Measurements from ENCODE around the gene NOTUM. TPM values are rescaled to one million over a fixed set of nuclear protein-coding genes. Genes with fewer than 3 reads are reported as not detected.

NOTUM gene
- total RNA-seq, 4 donors from 2014 or later: 1.1 to 11.5 (median 1.5) TPM

GRCh38 chr17:81935709-81936084 lies 25.3 kb downstream of the NOTUM start:
- Histone ChIP-seq H3K27ac (no peak overlapping the region), H3K4me1 (peaks cover 32% of the 10 kb centered on the region), H3K27me3 (no peaks in the 10 kb centered on the region), H3K9me3 (no peaks in the 10 kb centered on the region), H3K4me3 (no peak overlapping the region), H3K36me3 (no peaks in the 10 kb centered on the region)
- TF ChIP-seq POLR2AphosphoS5 (IDR thresholded peaks at IDR 0.05) (no peak), POLR2A (IDR thresholded peaks at IDR 0.05) (no peak), EP300 (IDR thresholded peaks at IDR 0.05) (no peak)
- TF ChIP-seq, protein P1, sequence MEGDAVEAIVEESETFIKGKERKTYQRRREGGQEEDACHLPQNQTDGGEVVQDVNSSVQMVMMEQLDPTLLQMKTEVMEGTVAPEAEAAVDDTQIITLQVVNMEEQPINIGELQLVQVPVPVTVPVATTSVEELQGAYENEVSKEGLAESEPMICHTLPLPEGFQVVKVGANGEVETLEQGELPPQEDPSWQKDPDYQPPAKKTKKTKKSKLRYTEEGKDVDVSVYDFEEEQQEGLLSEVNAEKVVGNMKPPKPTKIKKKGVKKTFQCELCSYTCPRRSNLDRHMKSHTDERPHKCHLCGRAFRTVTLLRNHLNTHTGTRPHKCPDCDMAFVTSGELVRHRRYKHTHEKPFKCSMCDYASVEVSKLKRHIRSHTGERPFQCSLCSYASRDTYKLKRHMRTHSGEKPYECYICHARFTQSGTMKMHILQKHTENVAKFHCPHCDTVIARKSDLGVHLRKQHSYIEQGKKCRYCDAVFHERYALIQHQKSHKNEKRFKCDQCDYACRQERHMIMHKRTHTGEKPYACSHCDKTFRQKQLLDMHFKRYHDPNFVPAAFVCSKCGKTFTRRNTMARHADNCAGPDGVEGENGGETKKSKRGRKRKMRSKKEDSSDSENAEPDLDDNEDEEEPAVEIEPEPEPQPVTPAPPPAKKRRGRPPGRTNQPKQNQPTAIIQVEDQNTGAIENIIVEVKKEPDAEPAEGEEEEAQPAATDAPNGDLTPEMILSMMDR (IDR thresholded peaks at IDR 0.05): no peak
- WGBS: 81% methylated on average over 6 of the region's 6 CpGs
- no peak for DNase-seq (ENCODE audit: low spot score in 2 of 2)

GRCh38 chr17:81934850-81935708 lies 25.9 kb downstream of the NOTUM start:
- no peaks in the 10 kb centered on the region for H3K9me3 ChIP-seq
- H3K4me1 ChIP-seq: peaks cover 29% of the 10 kb centered on the region
- WGBS: 95% methylated on average over 24 of the region's 38 CpGs
- TF ChIP-seq POLR2A (IDR thresholded peaks at IDR 0.05) (no peak), EP300 (IDR thresholded peaks at IDR 0.05) (no peak), POLR2AphosphoS5 (IDR thresholded peaks at IDR 0.05) (no peak)
- TF ChIP-seq, protein P1 (IDR thresholded peaks at IDR 0.05): no peak
- no peak for DNase-seq (ENCODE audit: low spot score in 2 of 2)
- no peaks in the 10 kb centered on the region for H3K36me3 ChIP-seq
- no peak overlapping the region for H3K27ac ChIP-seq
- no peak overlapping the region for H3K4me3 ChIP-seq
- no peaks in the 10 kb centered on the region for H3K27me3 ChIP-seq

GRCh38 chr17:81934098-81934757 lies 26.8 kb downstream of the NOTUM start:
- H3K27ac ChIP-seq: no peak overlapping the region
- TF ChIP-seq, protein P1 (IDR thresholded peaks at IDR 0.05): no peak
- no peak for TF ChIP-seq POLR2AphosphoS5 (IDR thresholded peaks at IDR 0.05)
- no peak for TF ChIP-seq POLR2A (IDR thresholded peaks at IDR 0.05)
- TF ChIP-seq EP300 (IDR thresholded peaks at IDR 0.05): no peak
- no peak for DNase-seq (ENCODE audit: low spot score in 2 of 2)
- no peaks in the 10 kb centered on the region for H3K27me3 ChIP-seq
- no peaks in the 10 kb centered on the region for H3K9me3 ChIP-seq
- WGBS: 90% methylated on average over 15 of the region's 23 CpGs
- H3K4me3 ChIP-seq: no peak overlapping the region
- H3K36me3 ChIP-seq: no peaks in the 10 kb centered on the region
- peaks cover 22% of the 10 kb centered on the region for H3K4me1 ChIP-seq

- no peak overlapping the region for H3K4me3 ChIP-seq
- H3K27me3 ChIP-seq: no peaks in the 10 kb centered on the region
- H3K4me1 ChIP-seq: peaks cover 31% of the 10 kb centered on the region
- H3K36me3 ChIP-seq: no peaks in the 10 kb centered on the region
- DNase-seq (ENCODE audit: low spot score in 2 of 2): no peak
- TF ChIP-seq POLR2AphosphoS5 (IDR thresholded peaks at IDR 0.05) (no peak), EP300 (IDR thresholded peaks at IDR 0.05) (no peak), POLR2A (IDR thresholded peaks at IDR 0.05) (no peak)
- TF ChIP-seq, protein P1 (IDR thresholded peaks at IDR 0.05): no peak
- H3K27ac ChIP-seq: no peak overlapping the region
- H3K9me3 ChIP-seq: no peaks in the 10 kb centered on the region
- WGBS: 82% methylated on average over 10 of the region's 14 CpGs
Observed at GRCh38 chr17:81933178-81933699, 27.7 kb downstream of the NOTUM start.
